Neural cell (in vitro differentiated cells): ENCODE data around the gene STIL. TPM values are rescaled to one million over a fixed set of nuclear protein-coding genes. Genes with fewer than 3 reads are reported as not detected.

Source experiments
- H2AFZ ChIP-seq: fragments of 200-600, 300-800 bp; sonication (generic), shearing (Covaris generic); 2 replicates; pipeline ENCODE4 v1.6.0; 2014; ENCODE audit warnings: low read depth, mild to moderate bottlenecking, antibody characterized with exemption, low read length, moderate library complexity
- H3F3A ChIP-seq: fragments of 200-600 bp; shearing (Covaris generic); 2 replicates; pipeline ENCODE4 v1.6.1; 2016; ENCODE audit warnings: mild to moderate bottlenecking, moderate library complexity, mixed read lengths, antibody characterized with exemption, low read length; ENCODE audit not compliant: insufficient read depth, poor library complexity, severe bottlenecking
- H3K27ac ChIP-seq: fragments of 200-600, 300-800 bp; sonication (generic), shearing (Covaris generic); 2 replicates; pipeline ENCODE4 v1.5.1; 2014; ENCODE audit warnings: mild to moderate bottlenecking, low read length, moderate library complexity
- H3K27me3 ChIP-seq: fragments of 300-800, 200-600 bp; sonication (generic), shearing (Covaris generic); 2 replicates; pipeline ENCODE4 v1.6.0; 2014; ENCODE audit warnings: mild to moderate bottlenecking, low read depth, low read length, moderate library complexity; ENCODE audit not compliant: insufficient read depth
- H3K36me3 ChIP-seq: fragments of 300-800, 200-600 bp; sonication (generic), shearing (Covaris generic); 2 replicates; pipeline ENCODE4 v1.5.1; 2014; ENCODE audit warnings: mild to moderate bottlenecking, antibody characterized with exemption, low read length, moderate library complexity; ENCODE audit not compliant: insufficient read depth
- H3K4me2 ChIP-seq: fragments of 300-800, 200-600 bp; sonication (generic), shearing (Covaris generic); 2 replicates; pipeline ENCODE4 v1.6.0; 2014; ENCODE audit warnings: mild to moderate bottlenecking, low read length
- H3K4me3 ChIP-seq: fragments of 300-800, 200-600 bp; sonication (generic), shearing (Covaris generic); 2 replicates; pipeline ENCODE4 v1.5.1; 2014; ENCODE audit warnings: mild to moderate bottlenecking, low read length, moderate library complexity
- H3K79me2 ChIP-seq: fragments of 200-600 bp; shearing (Covaris generic); replicated peaks from 2 replicates; pipeline ENCODE4 v1.6.0; 2014; ENCODE audit warnings: mild to moderate bottlenecking, low read length, moderate library complexity; ENCODE audit not compliant: insufficient read depth
- H3K9ac ChIP-seq: fragments of 300-800, 200-600 bp; sonication (generic), shearing (Covaris generic); 2 replicates; pipeline ENCODE4 v1.6.1; 2016; ENCODE audit warnings: mild to moderate bottlenecking, low read length, mixed read lengths
- H3K9me2 ChIP-seq: fragments of 200-600 bp; shearing (Covaris generic); 2 replicates; pipeline ENCODE4 v1.6.1; 2016; ENCODE audit warnings: mild to moderate bottlenecking, low read length, mixed read lengths; ENCODE audit not compliant: insufficient read depth
- H3K9me3 ChIP-seq: fragments of 200-600, 300-800 bp; sonication (generic), shearing (Covaris generic); 2 replicates; pipeline ENCODE4 v1.6.1; 2016; ENCODE audit warnings: mild to moderate bottlenecking, mixed run types, low read length, moderate library complexity, mixed read lengths
- H4K20me1 ChIP-seq: fragments of 200-600 bp; shearing (Covaris generic); 2 replicates; pipeline ENCODE4 v1.6.1; 2016; ENCODE audit warnings: mild to moderate bottlenecking, mixed run types; ENCODE audit not compliant: insufficient read depth
- CTCF ChIP-seq: fragments of 450-650 bp; IDR thresholded peaks from 2 replicates; pipeline ENCODE4 v1.5.1; 2014; ENCODE audit warnings: antibody characterized with exemption, mild to moderate bottlenecking, moderate library complexity; ENCODE audit not compliant: poor library complexity, severe bottlenecking
- EP300 ChIP-seq: fragments of 450-650 bp; conservative IDR thresholded peaks from 2 replicates; pipeline ENCODE4 v1.6.1; 2014; ENCODE audit warnings: antibody characterized with exemption, mild to moderate bottlenecking, moderate library complexity; ENCODE audit not compliant: poor library complexity, severe bottlenecking
- EZH2 ChIP-seq: fragments of 200-600, 300-800 bp; shearing (Covaris generic), sonication (generic); IDR thresholded peaks from 2 replicates; pipeline ENCODE4 v1.6.1; 2014; ENCODE audit warnings: antibody characterized with exemption, low read length, borderline replicate concordance, mild to moderate bottlenecking; ENCODE audit not compliant: insufficient read depth, poor library complexity, severe bottlenecking
- MXI1 ChIP-seq: fragments of 450-650 bp; conservative IDR thresholded peaks from 2 replicates; pipeline ENCODE4 v1.6.1; 2014; ENCODE audit warnings: antibody characterized with exemption, mild to moderate bottlenecking; ENCODE audit not compliant: poor library complexity, severe bottlenecking
- POLR2AphosphoS5 ChIP-seq: IDR thresholded peaks from 2 replicates; pipeline ENCODE4 v1.6.1; 2012
- RAD21 ChIP-seq: fragments of 450-650 bp; conservative IDR thresholded peaks from 2 replicates; pipeline ENCODE4 v1.6.1; 2014; ENCODE audit warnings: antibody characterized with exemption, mild to moderate bottlenecking, moderate library complexity
- REST ChIP-seq: IDR thresholded peaks from 2 replicates; pipeline ENCODE4 v1.6.1; 2012; ENCODE audit warnings: borderline replicate concordance
- SMC3 ChIP-seq: fragments of 450-650 bp; conservative IDR thresholded peaks from 2 replicates; pipeline ENCODE4 v1.6.1; 2014; ENCODE audit warnings: antibody characterized with exemption, mild to moderate bottlenecking, moderate library complexity; ENCODE audit not compliant: poor library complexity
- TAF1 ChIP-seq: IDR thresholded peaks from 2 replicates; pipeline ENCODE4 v1.6.1; 2012; ENCODE audit warnings: low read depth
- polyA plus RNA-seq: library from polyadenylated mRNA; depleted of rRNA; stranded (reverse); fragments of >200 nt; gene quantifications from 2 replicates; pipeline ENCODE4 v1.2.3, GENCODE V29; 2014

Gene STIL
- polyA plus RNA-seq, 1 donor from 2014 or later = 0.53 TPM

- Histone ChIP-seq H3K9me3 (no peaks in the 10 kb centered on the region), H4K20me1 (no peaks in the 10 kb centered on the region), H3F3A (no peaks in the 10 kb centered on the region), H3K27me3 (no peaks in the 10 kb centered on the region), H3K4me2 (no peak overlapping the region), H2AFZ (no peak overlapping the region), H3K79me2 (no peaks in the 10 kb centered on the region), H3K9ac (no peak overlapping the region), H3K9me2 (no peaks in the 10 kb centered on the region), H3K4me3 (no peak overlapping the region), H3K36me3 (no peaks in the 10 kb centered on the region), H3K27ac (no peak overlapping the region)
- TF ChIP-seq TAF1 (no peak), POLR2AphosphoS5 (no peak), EZH2 (no peak), EP300 (no peak), REST (no peak), MXI1 (no peak), SMC3 (no peak), CTCF (no peak), RAD21 (no peak)
Observed at GRCh38 chr1:47325528-47325927, 11.6 kb upstream of the STIL start.

GRCh38 chr1:47324682-47325081, 10.7 kb upstream of the STIL start:
- Histone ChIP-seq H3K9me3 (no peaks in the 10 kb centered on the region), H4K20me1 (no peaks in the 10 kb centered on the region), H3K4me3 (no peak overlapping the region), H3K36me3 (no peaks in the 10 kb centered on the region), H3K9ac (no peak overlapping the region), H3K4me2 (no peak overlapping the region), H3K9me2 (no peaks in the 10 kb centered on the region), H3K79me2 (no peaks in the 10 kb centered on the region), H3K27ac (no peak overlapping the region), H2AFZ (no peak overlapping the region), H3K27me3 (no peaks in the 10 kb centered on the region), H3F3A (no peaks in the 10 kb centered on the region)
- TF ChIP-seq RAD21 (no peak), MXI1 (no peak), EZH2 (no peak), SMC3 (no peak), TAF1 (no peak), POLR2AphosphoS5 (no peak), CTCF (no peak), EP300 (no peak)
